Right lobe of liver (tissue), 6 donors: ENCODE data around the gene TBC1D5. TPM values are rescaled to one million over a fixed set of nuclear protein-coding genes. Genes with fewer than 3 reads are reported as not detected.

Experiments
- ATAC-seq, 4 donors: fragments of 200-7000 bp; cut with Tn5 transposase; one replicate each; pipeline ENCODE4 v1.9.1; 2020; ENCODE audit warnings: mild to moderate bottlenecking in 4 of 4, moderate library complexity in 4 of 4
- DNase-seq, 3 donors: peaks; one replicate each; pipeline ENCODE4 v3.0.0-alpha.2; 2020
- H3K27ac ChIP-seq, 3 donors: fragments of 200-600 bp; one replicate each; pipeline ENCODE4 v1.8.0; 2022
- H3K27me3 ChIP-seq, 2 donors: fragments of 200-600 bp; one replicate each; pipeline ENCODE4 v1.8.0; 2022
- H3K36me3 ChIP-seq, 4 donors: fragments of 200-600 bp; sonication (generic) in 1 of 4; one replicate each; pipeline versions ENCODE4 v1.5.1 to v1.8.0; 2017 to 2022; ENCODE audit warnings: control low read depth in 1 of 4
- H3K4me1 ChIP-seq, 4 donors: fragments of 200-600 bp; sonication (generic) in 1 of 4; one replicate each; pipeline versions ENCODE4 v1.5.1 to v1.8.0; 2017 to 2022; ENCODE audit warnings: control low read depth in 1 of 4
- H3K4me3 ChIP-seq, 3 donors: fragments of 200-600 bp; one replicate each; pipeline ENCODE4 v1.8.0; 2022
- H3K9me3 ChIP-seq, 4 donors: fragments of 200-600 bp; sonication (generic) in 1 of 4; one replicate each; pipeline versions ENCODE4 v1.5.1 to v1.8.0; 2017 to 2022; ENCODE audit warnings: control low read depth in 1 of 4
- POLR2A ChIP-seq: fragments of 450-650 bp; IDR thresholded peaks from one replicate; pipeline ENCODE4 v1.6.1; 2017; ENCODE audit warnings: antibody characterized with exemption, mild to moderate bottlenecking
- WGBS: methylation state at CpG from one replicate; pipeline ENCODE4 v1.1.6; 2018; ENCODE audit warnings: low coverage, low lambda C conversion rate; ENCODE audit not compliant: insufficient coverage; ENCODE audit errors: missing lambda C conversion rate; 5-methylcytosine and 5-hydroxymethylcytosine counted together
- intact Hi-C, 2 donors: fragments of 100-400 bp; cut with DNase I; formaldehyde crosslinking; loops; one replicate each; pipeline versions ENCODE4 v1.11.2 to v1.14.1; 2022
- total RNA-seq, 6 experiments: library from RNA; depleted of rRNA in 2 of 6; stranded (reverse); fragments of >200 nt in 2 of 6; fragmentation: NEBNext Ultra II Directional in 3 of 6; extraction: Animal tissue kit (Norgen Biotek cat#: 25700) in 3 of 6; gene quantifications; one replicate each; pipeline versions ENCODE4 v1.1.0 to v1.2.4, GENCODE V29; 2016 to 2023
- TF ChIP-seq, protein P1 (sequence below), 4 donors: fragments of 200-600 bp in 3 of 4; fragments of 450-650 bp in 1 of 4; IDR thresholded peaks; one replicate each; pipeline versions ENCODE4 v1.5.1 to v1.8.0; 2016 to 2022; ENCODE audit warnings: antibody characterized with exemption in 4 of 4, mild to moderate bottlenecking in 2 of 4
- donor health status: DM: no; HTN: yes; CAD: no.
- donor health status: DM: no; HTN: no; CAD: no.
- donor health status: DM: no; HTN: no; CAD: no.
- donor health status: DM: no; HTN: yes; CAD: no.
- donor health status: DM: no; HTN: yes; CAD: no.

Gene TBC1D5
- total RNA-seq, 6 experiments from 2014 or later: 21.5 to 33.4 (median 27.7) TPM

DNA sequence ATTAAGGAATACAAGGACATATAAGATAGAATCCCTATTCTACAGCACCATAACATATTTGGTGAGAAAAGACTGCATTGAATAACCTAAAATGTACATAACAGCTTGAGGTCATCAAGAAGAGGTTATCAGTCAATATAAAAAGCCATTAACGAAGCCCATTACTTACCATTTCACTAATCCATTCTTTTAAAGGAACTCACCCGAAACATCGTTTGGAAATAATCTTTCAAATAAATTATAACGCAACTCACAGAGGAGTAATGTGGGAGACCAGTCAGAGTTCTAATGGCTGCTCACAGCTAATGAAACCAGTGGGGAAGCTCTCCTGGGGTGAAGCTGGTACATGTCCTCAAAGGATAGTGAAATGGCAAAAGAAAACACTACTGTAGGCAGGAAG, 188.4 kb downstream of the TBC1D5 start:
- intact Hi-C loops: no loop called here
- H3K4me3 ChIP-seq: no peak overlapping the region
- no peaks in the 10 kb centered on the region for H3K36me3 ChIP-seq
- no peak for ATAC-seq
- H3K9me3 ChIP-seq: no peaks in the 10 kb centered on the region
- no peak for DNase-seq
- no peak overlapping the region for H3K27ac ChIP-seq
- TF ChIP-seq, protein P1, sequence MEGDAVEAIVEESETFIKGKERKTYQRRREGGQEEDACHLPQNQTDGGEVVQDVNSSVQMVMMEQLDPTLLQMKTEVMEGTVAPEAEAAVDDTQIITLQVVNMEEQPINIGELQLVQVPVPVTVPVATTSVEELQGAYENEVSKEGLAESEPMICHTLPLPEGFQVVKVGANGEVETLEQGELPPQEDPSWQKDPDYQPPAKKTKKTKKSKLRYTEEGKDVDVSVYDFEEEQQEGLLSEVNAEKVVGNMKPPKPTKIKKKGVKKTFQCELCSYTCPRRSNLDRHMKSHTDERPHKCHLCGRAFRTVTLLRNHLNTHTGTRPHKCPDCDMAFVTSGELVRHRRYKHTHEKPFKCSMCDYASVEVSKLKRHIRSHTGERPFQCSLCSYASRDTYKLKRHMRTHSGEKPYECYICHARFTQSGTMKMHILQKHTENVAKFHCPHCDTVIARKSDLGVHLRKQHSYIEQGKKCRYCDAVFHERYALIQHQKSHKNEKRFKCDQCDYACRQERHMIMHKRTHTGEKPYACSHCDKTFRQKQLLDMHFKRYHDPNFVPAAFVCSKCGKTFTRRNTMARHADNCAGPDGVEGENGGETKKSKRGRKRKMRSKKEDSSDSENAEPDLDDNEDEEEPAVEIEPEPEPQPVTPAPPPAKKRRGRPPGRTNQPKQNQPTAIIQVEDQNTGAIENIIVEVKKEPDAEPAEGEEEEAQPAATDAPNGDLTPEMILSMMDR (IDR thresholded peaks at IDR 0.05): no peak
- no peak for TF ChIP-seq POLR2A
- H3K27me3 ChIP-seq: no peaks in the 10 kb centered on the region
- no peaks in the 10 kb centered on the region for H3K4me1 ChIP-seq
- 96% methylated on average over 4 of the region's 4 CpGs for WGBS

DNA sequence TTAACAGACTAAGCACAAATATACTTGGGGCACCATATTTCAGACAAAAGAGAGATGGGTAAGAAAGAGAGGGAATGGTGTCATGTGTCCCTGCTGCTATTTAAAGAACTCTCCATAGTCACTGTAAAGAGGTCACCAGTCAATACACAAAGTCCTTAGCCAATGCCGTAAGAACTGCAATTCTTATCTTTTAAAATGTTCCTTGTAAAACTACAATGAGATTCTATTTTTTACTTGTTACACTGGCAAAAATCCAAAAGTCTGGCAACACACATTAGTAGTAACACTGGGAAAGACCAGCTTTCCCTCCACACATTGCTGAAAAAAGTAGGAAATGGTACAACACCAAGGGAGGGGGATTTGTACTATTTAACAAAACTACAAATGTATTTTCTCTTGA, 189.4 kb downstream of the TBC1D5 start:
- Histone ChIP-seq H3K4me1 (no peaks in the 10 kb centered on the region), H3K36me3 (no peaks in the 10 kb centered on the region), H3K9me3 (no peaks in the 10 kb centered on the region), H3K27ac (no peak overlapping the region), H3K4me3 (no peak overlapping the region), H3K27me3 (no peaks in the 10 kb centered on the region)
- DNase-seq (no peak), ATAC-seq (no peak)
- 50% methylated on average over 1 of the region's 1 CpG for WGBS
- intact Hi-C loops: no loop called here
- no peak for TF ChIP-seq POLR2A
- TF ChIP-seq, protein P1 (IDR thresholded peaks at IDR 0.05): no peak

DNA sequence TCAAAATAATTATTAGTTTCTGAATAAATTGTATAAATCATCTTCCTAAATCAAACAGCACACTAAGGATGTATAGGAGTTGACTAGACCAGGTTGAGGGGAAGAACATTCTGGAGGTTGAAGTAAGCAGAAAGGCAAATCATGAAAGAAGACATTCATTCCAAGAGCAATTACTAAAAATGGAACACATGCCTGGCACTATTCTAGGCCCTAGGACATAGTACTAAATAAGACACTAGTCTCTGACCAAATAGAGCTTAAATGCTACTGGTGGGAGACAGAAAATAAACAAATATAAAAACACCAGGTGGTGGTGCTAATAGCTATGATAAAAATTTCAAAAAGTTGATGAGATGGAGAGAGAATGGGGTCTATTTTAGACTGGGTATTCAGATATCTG, 190.1 kb downstream of the TBC1D5 start:
- Histone ChIP-seq H3K27me3 (no peaks in the 10 kb centered on the region), H3K9me3 (no peaks in the 10 kb centered on the region), H3K4me1 (no peaks in the 10 kb centered on the region), H3K27ac (no peak overlapping the region), H3K36me3 (no peaks in the 10 kb centered on the region), H3K4me3 (no peak overlapping the region)
- no peak for DNase-seq
- intact Hi-C loops: no loop called here
- ATAC-seq: no peak
- no peak for TF ChIP-seq POLR2A
- TF ChIP-seq, protein P1 (IDR thresholded peaks at IDR 0.05): no peak

DNA sequence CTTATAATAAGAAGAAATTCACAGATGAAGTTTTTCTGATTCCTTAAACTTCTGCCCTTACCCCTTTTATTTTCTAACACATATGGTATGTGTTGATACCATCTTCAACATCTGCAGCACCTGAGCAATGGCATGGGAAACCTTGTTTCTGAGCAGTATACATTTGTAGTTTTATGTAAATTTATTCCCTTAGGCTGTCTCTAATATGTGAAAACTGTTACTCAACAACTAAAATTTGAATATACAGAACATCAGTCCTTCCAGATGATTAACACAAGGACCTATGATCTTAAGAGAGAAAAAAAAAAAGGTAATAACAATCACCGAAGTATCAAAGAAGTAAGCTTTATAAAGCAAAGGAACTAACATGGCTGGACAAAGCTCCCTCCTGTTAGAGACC, 190.5 kb downstream of the TBC1D5 start:
- Histone ChIP-seq H3K27me3 (no peaks in the 10 kb centered on the region), H3K9me3 (no peaks in the 10 kb centered on the region), H3K4me1 (no peaks in the 10 kb centered on the region), H3K4me3 (no peak overlapping the region), H3K36me3 (no peaks in the 10 kb centered on the region), H3K27ac (no peak overlapping the region)
- TF ChIP-seq, protein P1 (IDR thresholded peaks at IDR 0.05): no peak
- no peak for TF ChIP-seq POLR2A
- intact Hi-C loops: no loop called here
- DNase-seq (no peak), ATAC-seq (no peak)
- WGBS: 89% methylated on average over 1 of the region's 1 CpG

DNA sequence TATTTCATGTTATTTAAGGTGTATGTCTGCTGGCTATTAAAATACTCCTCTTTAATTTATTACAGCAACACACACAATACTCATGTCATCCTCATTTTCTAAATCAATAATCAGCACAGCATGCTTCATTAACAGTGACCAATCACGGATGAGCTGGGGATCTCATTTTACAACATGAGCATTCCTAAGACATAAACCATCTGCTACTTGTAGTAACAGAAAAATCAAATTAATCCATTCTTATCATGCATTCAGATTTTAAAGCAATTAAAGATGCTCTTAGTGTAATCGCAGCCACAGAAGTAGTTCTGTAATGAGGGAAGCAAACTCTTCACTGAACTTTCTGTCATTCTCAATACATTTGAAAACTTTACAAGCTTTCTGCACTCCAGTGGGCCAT, 191.1 kb downstream of the TBC1D5 start:
- no peaks in the 10 kb centered on the region for H3K4me1 ChIP-seq
- ATAC-seq (no peak), DNase-seq (no peak)
- TF ChIP-seq POLR2A: no peak
- TF ChIP-seq, protein P1 (IDR thresholded peaks at IDR 0.05): no peak
- H3K9me3 ChIP-seq: no peaks in the 10 kb centered on the region
- no peaks in the 10 kb centered on the region for H3K27me3 ChIP-seq
- intact Hi-C loops: no loop called here
- H3K27ac ChIP-seq: no peak overlapping the region
- 84% methylated on average over 2 of the region's 2 CpGs for WGBS
- H3K36me3 ChIP-seq: no peaks in the 10 kb centered on the region
- H3K4me3 ChIP-seq: no peak overlapping the region
